ENCODE data around the gene TENM4.

GRCh38 chr11:78802058-78802761, 638.6 kb downstream of the TENM4 start:
- TF ChIP-seq CTCF (IDR thresholded peaks at IDR 0.05) (no peak), SIN3A (IDR thresholded peaks at IDR 0.05; ENCODE audit: borderline replicate concordance, insufficient read depth, low read depth, low read length) (no peak), POLR2AphosphoS5 (IDR thresholded peaks at IDR 0.05; ENCODE audit: low read depth, low read length) (no peak), REST (IDR thresholded peaks at IDR 0.05; ENCODE audit: insufficient read depth in 1 of 2, low read depth in 2 of 2, low read length in 1 of 2) (no peak), TCF7L2 (IDR thresholded peaks at IDR 0.05; ENCODE audit: low read depth, low read length) (no peak)
